ENCODE data around the gene HTRA1. TPM values are rescaled to one million over a fixed set of nuclear protein-coding genes. Genes with fewer than 3 reads are reported as not detected.

The HTRA1 gene
- total and polyA plus RNA-seq, 2 donors from 2014 or later, result 86.0 to 345 TPM

DNA sequence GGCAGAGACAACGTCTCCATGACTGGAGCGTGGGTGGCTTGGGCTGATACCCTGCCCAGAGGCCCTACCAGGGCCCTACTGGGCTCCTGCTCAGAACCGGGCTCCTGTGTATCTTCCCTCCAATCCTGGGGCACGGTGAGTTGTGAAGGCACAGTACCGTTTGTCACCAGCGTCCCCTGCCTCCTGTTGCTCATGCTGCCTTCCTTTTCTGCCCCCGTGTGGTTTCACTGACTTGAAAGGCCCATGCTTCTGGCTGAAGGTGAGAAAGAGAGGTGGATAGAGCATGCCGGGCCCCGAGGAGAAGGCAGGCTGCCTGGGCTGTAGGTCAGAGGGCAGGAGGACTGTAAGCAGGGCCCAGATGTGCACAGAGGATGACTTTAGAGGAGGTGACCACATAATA is 90.1 kb downstream of the HTRA1 start:
- no peak overlapping the region for H3K9ac ChIP-seq (ENCODE audit: low read length in 3 of 3)
- no peaks in the 10 kb centered on the region for H3K27me3 ChIP-seq (ENCODE audit: control insufficient read depth, insufficient read depth, low read length)
- DNase-seq, result peak in 2 of 5 donors; percentile 16 to 29
- no peak overlapping the region for H3K4me3 ChIP-seq (ENCODE audit: low read length in 3 of 3)
- intact Hi-C loops (cut with DNase I), result no loop called here
- no peaks in the 10 kb centered on the region for H3K36me3 ChIP-seq (ENCODE audit: control insufficient read depth in 2 of 3, insufficient read depth in 3 of 3, low read length in 3 of 3)
- H3K4me1 ChIP-seq (ENCODE audit: control insufficient read depth in 2 of 3, insufficient read depth in 2 of 3, low read depth in 1 of 3, low read length in 3 of 3), result no peaks in the 10 kb centered on the region
- TF ChIP-seq, protein P1, sequence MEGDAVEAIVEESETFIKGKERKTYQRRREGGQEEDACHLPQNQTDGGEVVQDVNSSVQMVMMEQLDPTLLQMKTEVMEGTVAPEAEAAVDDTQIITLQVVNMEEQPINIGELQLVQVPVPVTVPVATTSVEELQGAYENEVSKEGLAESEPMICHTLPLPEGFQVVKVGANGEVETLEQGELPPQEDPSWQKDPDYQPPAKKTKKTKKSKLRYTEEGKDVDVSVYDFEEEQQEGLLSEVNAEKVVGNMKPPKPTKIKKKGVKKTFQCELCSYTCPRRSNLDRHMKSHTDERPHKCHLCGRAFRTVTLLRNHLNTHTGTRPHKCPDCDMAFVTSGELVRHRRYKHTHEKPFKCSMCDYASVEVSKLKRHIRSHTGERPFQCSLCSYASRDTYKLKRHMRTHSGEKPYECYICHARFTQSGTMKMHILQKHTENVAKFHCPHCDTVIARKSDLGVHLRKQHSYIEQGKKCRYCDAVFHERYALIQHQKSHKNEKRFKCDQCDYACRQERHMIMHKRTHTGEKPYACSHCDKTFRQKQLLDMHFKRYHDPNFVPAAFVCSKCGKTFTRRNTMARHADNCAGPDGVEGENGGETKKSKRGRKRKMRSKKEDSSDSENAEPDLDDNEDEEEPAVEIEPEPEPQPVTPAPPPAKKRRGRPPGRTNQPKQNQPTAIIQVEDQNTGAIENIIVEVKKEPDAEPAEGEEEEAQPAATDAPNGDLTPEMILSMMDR (IDR thresholded peaks at IDR 0.05; ENCODE audit: borderline replicate concordance, extremely low read depth, insufficient read depth), result no peak
- H3K9me3 ChIP-seq (ENCODE audit: control insufficient read depth in 2 of 3, insufficient read depth in 1 of 3, low read length in 3 of 3), result no peaks in the 10 kb centered on the region
- H3K27ac ChIP-seq (ENCODE audit: low read depth in 2 of 2, low read length in 2 of 2), result no peak overlapping the region
- no peak for FAIRE-seq

DNA sequence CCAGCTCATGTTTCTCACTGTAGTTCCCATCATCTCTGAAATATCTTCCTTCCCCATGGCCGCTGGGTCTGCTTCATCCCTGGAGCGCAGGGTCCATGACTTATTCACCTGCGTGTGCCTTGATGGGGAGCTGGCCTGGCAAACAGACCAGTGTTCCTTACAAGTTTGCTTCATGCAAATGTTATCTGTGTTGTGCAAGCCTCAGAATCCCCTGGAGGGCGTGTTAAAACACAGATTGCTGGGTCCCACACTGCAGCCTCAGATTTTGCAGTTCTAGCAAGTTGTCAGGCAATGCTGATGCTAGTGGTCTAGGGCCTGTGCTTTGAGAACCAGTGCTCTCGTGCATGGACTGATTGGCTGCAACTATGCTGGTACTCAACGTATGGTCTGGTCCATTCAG is 92.0 kb downstream of the HTRA1 start:
- H3K36me3 ChIP-seq (ENCODE audit: control insufficient read depth in 2 of 3, insufficient read depth in 3 of 3, low read length in 3 of 3), result no peaks in the 10 kb centered on the region
- no peaks in the 10 kb centered on the region for H3K9me3 ChIP-seq (ENCODE audit: control insufficient read depth in 2 of 3, insufficient read depth in 1 of 3, low read length in 3 of 3)
- intact Hi-C loops (cut with DNase I), result no loop called here
- TF ChIP-seq, protein P1 (IDR thresholded peaks at IDR 0.05; ENCODE audit: borderline replicate concordance, extremely low read depth, insufficient read depth), result no peak
- no peaks in the 10 kb centered on the region for H3K4me1 ChIP-seq (ENCODE audit: control insufficient read depth in 2 of 3, insufficient read depth in 2 of 3, low read depth in 1 of 3, low read length in 3 of 3)
- no peak overlapping the region for H3K4me3 ChIP-seq (ENCODE audit: low read length in 3 of 3)
- H3K27me3 ChIP-seq (ENCODE audit: control insufficient read depth, insufficient read depth, low read length), result no peaks in the 10 kb centered on the region
- no peak overlapping the region for H3K27ac ChIP-seq (ENCODE audit: low read depth in 2 of 2, low read length in 2 of 2)
- H3K9ac ChIP-seq (ENCODE audit: low read length in 3 of 3), result no peak overlapping the region
- DNase-seq (no peak), FAIRE-seq (no peak)

DNA sequence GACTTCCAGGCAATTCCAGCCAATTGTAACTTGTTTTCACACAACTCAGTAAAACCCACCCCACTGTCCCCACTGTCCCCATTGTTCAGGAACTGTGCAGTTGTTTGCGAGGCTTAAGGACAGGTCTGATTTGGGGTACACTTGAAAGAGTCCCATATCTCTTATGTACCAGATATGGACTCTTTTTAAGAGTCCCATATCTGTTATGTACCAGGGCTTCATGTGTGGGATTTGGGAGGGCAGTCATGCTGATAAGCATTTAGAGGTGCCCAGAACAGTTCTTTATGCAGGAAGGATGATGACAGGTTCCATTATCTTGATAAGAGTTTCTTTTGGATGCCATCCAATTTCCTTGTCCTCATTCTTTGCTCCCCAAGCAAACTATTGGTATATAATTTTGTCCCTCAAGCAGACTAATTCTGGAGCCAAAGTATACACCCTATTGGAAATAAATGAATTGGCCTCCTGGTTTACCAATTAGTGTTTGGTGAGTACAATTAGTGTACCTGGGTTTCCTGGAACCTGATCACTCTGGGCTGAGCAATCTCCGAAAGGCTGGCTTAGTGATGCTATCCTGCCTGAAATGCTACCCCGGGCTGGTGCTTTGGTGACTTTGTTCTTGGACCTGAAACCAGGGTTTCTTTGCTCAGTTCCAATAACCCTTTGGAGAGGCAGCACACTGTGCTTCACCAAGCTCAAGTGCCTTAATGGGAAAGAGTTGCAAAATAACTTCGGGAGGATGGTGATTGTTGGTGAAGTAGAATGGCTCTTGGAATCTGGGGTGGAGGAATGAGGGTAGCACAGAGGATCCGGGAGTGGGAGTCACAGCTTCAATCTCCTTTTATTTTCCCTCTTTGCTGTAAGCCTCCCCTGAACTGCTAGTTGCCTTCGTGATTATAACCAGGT is 93.0 kb downstream of the HTRA1 start:
- Histone ChIP-seq H3K36me3 (ENCODE audit: control insufficient read depth in 2 of 3, insufficient read depth in 3 of 3, low read length in 3 of 3) (no peaks in the 10 kb centered on the region), H3K9ac (ENCODE audit: low read length in 3 of 3) (no peak overlapping the region), H3K9me3 (ENCODE audit: control insufficient read depth in 2 of 3, insufficient read depth in 1 of 3, low read length in 3 of 3) (no peaks in the 10 kb centered on the region), H3K4me3 (ENCODE audit: low read length in 3 of 3) (no peak overlapping the region), H3K27me3 (ENCODE audit: control insufficient read depth, insufficient read depth, low read length) (no peaks in the 10 kb centered on the region), H3K4me1 (ENCODE audit: control insufficient read depth in 2 of 3, insufficient read depth in 2 of 3, low read depth in 1 of 3, low read length in 3 of 3) (no peaks in the 10 kb centered on the region), H3K27ac (ENCODE audit: low read depth in 2 of 2, low read length in 2 of 2) (no peak overlapping the region)
- FAIRE-seq (no peak), DNase-seq (no peak)
- TF ChIP-seq, protein P1 (IDR thresholded peaks at IDR 0.05; ENCODE audit: borderline replicate concordance, extremely low read depth, insufficient read depth), result no peak
- intact Hi-C loops (cut with DNase I), result no loop called here

All from kidney (tissue), 14 donors.